Activated T-helper 2 cell treated with anti-CD3 and anti-CD28 coated beads, Interferon-gamma antibody, Interleukin-2, Interleukin-4, amounts not matched to agents 10 μg/mL and 5 μg/mL and 100 μg/mL, durations not matched to agents 14 hours and 24 hours and 36 hours (primary cell): ENCODE results near the gene PARP12. TPM values are rescaled to one million over a fixed set of nuclear protein-coding genes. Genes with fewer than 3 reads are reported as not detected.

Source experiments
- DNase-seq: peaks from one replicate; pipeline ENCODE4 v3.0.0; 2021; ENCODE audit warnings: low spot score
- H3K27ac Mint-ChIP-seq: one replicate; pipeline ENCODE4 v1.8.0; 2021; ENCODE audit warnings: mixed read lengths
- H3K27me3 Mint-ChIP-seq: one replicate; pipeline ENCODE4 v1.8.0; 2021; ENCODE audit warnings: low read depth, mixed read lengths
- H3K36me3 Mint-ChIP-seq: one replicate; pipeline ENCODE4 v1.8.0; 2021; ENCODE audit warnings: low read depth, mixed read lengths
- H3K4me1 Mint-ChIP-seq: one replicate; pipeline ENCODE4 v1.8.0; 2021; ENCODE audit warnings: low read depth, mixed read lengths
- H3K4me3 Mint-ChIP-seq: one replicate; pipeline ENCODE4 v1.8.0; 2021; ENCODE audit warnings: low read depth, mild to moderate bottlenecking, moderate library complexity, mixed read lengths
- H3K9me3 Mint-ChIP-seq: one replicate; pipeline ENCODE4 v1.8.0; 2021; ENCODE audit warnings: mixed read lengths
- intact Hi-C: fragments of 100-400 bp; cut with micrococcal nuclease; formaldehyde crosslinking; loops from one replicate; pipeline ENCODE4 v1.15.1; 2023
- total RNA-seq: library from RNA; stranded (reverse); gene quantifications from 2 replicates; pipeline ENCODE4 v1.2.3, GENCODE V29; 2022

PARP12 gene
- total RNA-seq, 1 donor from 2014 or later: 23.6 TPM

DNA sequence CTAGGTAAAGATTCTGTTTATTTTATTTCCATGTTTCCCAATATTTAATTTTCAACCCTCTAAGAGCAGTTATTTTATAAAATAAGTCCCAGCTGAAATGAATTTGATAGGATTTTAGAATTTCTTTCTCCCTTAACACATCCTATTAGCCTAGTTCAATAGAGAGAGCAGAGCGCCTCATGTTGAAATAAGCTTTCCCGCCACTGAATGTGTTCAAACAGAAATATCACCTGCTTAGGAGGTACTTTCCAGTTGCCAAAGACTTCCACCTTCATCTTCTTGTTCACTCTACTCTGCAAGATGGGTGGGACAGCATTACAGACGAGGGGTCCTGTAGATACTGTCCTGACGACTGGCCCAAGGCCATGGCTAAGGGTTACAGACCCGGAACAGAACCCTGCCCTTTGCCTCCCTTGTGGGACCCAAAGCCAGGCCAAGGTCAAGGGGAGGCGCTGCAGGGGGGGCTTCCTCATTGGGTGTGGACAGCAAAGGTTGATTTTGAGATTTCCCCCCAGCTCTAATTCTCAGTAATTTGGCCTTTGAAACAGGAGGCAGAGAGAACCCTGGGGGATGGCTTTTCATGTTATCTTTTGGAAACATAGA, 62.0 kb downstream of the PARP12 start:
- Mint-ChIP-seq H3K27ac (no peak overlapping the region), H3K27me3 (peaks cover 1% of the 10 kb centered on the region), H3K4me1 (no peaks in the 10 kb centered on the region), H3K4me3 (no peak overlapping the region), H3K36me3 (no peaks in the 10 kb centered on the region), H3K9me3 (no peaks in the 10 kb centered on the region)
- intact Hi-C loops: loop anchor here (10.0 kb wide), 1 partner anchor 566 kb away; no protein-coding TSS in a partner anchor
- no peak for DNase-seq

DNA sequence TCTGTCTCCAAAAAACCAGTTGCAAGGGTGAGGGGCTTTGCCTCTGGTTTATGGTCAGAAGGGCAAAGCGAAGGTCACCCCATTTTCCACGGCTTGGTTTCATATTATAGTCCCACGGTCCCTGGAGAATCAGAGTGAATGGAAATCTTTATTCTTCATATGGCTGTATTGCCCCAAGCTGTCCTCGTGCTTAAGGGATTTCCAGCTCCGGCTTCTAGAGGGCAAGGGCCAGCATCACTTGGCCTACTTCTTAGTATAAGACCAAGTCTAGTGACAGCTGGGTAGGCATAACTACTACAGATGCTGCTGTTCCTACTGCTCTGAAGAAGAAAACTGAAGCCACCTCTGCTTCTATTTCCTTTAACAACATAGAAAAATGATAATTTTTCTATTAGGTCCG, 63.2 kb downstream of the PARP12 start:
- no peaks in the 10 kb centered on the region for H3K4me1 Mint-ChIP-seq
- no peak for DNase-seq
- H3K36me3 Mint-ChIP-seq: no peaks in the 10 kb centered on the region
- no peaks in the 10 kb centered on the region for H3K9me3 Mint-ChIP-seq
- H3K27me3 Mint-ChIP-seq: peaks cover 1% of the 10 kb centered on the region
- no peak overlapping the region for H3K27ac Mint-ChIP-seq
- intact Hi-C loops: no loop called here
- no peak overlapping the region for H3K4me3 Mint-ChIP-seq

DNA sequence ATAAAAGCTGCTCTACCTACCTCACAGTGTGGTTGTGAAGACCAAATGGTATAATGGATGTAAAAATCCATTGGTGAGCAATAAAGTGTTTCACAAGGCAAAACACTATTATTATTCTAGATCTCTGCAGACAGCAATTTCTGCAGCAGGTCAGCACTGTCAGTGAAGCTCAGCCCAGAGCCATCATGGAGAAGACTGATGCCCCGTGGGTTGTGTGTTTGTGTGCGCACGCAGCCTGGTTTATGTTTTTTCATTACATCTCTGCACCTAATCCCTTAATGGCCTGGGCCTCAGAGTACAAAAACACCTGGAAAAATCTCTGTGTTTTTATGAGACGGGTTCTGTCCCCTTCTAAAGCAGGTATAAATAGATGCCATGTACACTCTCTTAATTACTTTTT, 64.2 kb downstream of the PARP12 start:
- no peaks in the 10 kb centered on the region for H3K36me3 Mint-ChIP-seq
- no peak overlapping the region for H3K4me3 Mint-ChIP-seq
- peaks cover 1% of the 10 kb centered on the region for H3K27me3 Mint-ChIP-seq
- no peaks in the 10 kb centered on the region for H3K4me1 Mint-ChIP-seq
- no peak overlapping the region for H3K27ac Mint-ChIP-seq
- no peaks in the 10 kb centered on the region for H3K9me3 Mint-ChIP-seq
- DNase-seq: no peak
- intact Hi-C loops: no loop called here

DNA sequence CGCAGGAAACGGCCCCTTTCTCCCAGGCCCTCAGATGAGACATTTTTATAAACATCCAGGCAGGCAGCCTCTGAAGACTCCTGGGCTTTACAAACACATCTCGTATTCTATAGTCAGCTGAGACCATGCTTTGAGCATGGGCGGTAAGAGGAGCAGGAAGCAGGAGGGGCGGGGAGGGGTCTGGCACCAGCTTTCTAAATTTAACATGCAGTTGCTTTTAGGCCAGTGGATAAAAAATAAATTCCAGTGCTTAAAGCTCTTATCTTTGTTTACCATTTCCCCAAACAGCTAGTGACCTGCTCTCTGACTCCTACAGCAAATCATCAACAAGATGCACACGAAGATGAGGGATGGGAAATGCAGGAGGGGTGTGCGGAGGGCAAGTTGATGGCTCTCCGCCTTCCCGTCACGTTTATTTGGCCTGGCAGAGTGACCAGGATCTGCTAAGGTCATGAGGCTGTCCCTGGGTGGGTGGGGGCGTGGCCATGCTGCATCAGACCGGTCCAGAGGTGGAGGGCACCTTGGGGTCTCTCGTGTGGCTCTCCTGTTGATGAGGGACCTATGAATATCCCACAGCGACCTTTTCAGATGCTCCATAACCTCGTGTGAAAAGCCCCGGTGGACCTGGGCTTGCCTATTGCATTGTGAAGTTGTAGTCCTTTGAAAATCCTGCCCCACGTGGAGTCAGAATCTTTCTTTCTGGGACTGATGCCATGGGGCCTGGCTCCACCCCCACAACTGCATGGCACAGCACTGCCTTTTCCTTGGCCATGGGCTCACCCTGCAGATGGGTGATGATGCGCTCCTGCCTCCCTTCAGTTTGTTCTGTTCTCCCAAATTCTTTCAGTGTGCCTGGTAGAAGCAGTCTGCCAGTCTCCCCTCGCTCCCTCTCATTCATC, 67.5 kb downstream of the PARP12 start:
- Mint-ChIP-seq H3K9me3 (no peaks in the 10 kb centered on the region), H3K4me1 (no peaks in the 10 kb centered on the region), H3K27ac (no peak overlapping the region), H3K36me3 (no peaks in the 10 kb centered on the region), H3K4me3 (no peak overlapping the region), H3K27me3 (peaks cover 1% of the 10 kb centered on the region)
- intact Hi-C loops: no loop called here
- no peak for DNase-seq

DNA sequence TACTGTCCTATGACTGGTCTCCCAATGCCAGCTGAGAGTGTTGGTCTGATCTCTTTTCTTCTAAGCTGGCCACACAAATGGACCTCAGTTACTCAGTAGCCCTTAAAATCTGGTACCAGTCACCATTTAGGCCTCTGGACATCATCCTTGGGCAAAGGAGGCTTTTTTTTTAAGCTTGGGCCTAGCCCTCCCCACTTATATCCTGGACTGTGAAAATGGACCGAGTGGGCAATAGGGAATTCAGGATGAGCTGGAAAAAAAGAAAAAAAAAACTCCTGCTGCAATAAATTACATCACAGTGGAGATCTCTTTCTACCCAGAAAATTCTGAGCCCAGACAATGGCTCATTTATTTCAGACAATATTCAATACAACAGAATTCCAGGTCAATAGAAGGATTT, 68.4 kb downstream of the PARP12 start:
- H3K4me3 Mint-ChIP-seq: no peak overlapping the region
- intact Hi-C loops: no loop called here
- no peaks in the 10 kb centered on the region for H3K9me3 Mint-ChIP-seq
- H3K36me3 Mint-ChIP-seq: no peaks in the 10 kb centered on the region
- no peak for DNase-seq
- peaks cover 1% of the 10 kb centered on the region for H3K27me3 Mint-ChIP-seq
- H3K27ac Mint-ChIP-seq: no peak overlapping the region
- no peaks in the 10 kb centered on the region for H3K4me1 Mint-ChIP-seq

DNA sequence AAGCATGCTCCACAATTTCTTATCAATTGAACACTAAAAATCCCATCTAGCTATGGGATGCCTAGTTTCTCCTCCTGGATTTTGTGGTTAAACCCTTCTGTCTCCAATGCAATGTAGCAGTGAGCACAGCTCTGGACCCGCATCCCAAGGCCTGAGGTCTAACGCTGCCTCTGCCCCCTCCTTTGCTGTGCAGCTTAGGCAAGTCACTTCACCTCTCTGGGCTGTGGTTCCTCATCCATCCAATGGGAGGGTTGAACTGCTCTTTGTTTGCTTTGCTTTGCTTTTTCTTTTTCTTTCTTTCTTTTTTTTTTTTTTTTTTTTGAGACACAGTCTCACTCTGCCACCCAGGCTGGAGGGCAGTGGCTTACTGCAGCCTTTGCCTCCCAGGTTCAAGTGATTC, 69.2 kb downstream of the PARP12 start:
- Mint-ChIP-seq H3K36me3 (no peaks in the 10 kb centered on the region), H3K27me3 (peaks cover 1% of the 10 kb centered on the region), H3K4me3 (no peak overlapping the region), H3K4me1 (no peaks in the 10 kb centered on the region), H3K27ac (no peak overlapping the region), H3K9me3 (no peaks in the 10 kb centered on the region)
- DNase-seq: no peak
- intact Hi-C loops: no loop called here

DNA sequence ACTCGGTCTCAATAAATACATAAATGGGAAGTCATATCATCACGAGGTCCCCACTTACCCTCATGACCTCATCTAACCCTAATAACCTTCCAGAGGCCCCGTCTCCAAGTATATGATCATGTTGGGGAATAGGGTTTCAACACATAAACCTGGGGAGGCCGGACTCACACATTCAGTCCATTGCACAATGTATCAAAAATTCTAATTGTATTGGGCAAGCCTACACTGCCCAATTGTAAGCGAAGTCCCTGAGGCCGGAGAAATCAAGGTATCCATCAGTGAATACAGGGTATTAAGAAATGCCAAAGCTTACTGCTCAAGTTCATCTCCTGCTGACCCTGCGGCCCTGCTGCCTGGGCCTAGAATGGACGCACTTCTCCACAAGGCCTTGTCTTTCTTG, 69.6 kb downstream of the PARP12 start:
- Mint-ChIP-seq H3K9me3 (no peaks in the 10 kb centered on the region), H3K4me3 (no peak overlapping the region), H3K36me3 (no peaks in the 10 kb centered on the region), H3K27me3 (peaks cover 1% of the 10 kb centered on the region), H3K27ac (no peak overlapping the region), H3K4me1 (no peaks in the 10 kb centered on the region)
- no peak for DNase-seq
- intact Hi-C loops: no loop called here

DNA sequence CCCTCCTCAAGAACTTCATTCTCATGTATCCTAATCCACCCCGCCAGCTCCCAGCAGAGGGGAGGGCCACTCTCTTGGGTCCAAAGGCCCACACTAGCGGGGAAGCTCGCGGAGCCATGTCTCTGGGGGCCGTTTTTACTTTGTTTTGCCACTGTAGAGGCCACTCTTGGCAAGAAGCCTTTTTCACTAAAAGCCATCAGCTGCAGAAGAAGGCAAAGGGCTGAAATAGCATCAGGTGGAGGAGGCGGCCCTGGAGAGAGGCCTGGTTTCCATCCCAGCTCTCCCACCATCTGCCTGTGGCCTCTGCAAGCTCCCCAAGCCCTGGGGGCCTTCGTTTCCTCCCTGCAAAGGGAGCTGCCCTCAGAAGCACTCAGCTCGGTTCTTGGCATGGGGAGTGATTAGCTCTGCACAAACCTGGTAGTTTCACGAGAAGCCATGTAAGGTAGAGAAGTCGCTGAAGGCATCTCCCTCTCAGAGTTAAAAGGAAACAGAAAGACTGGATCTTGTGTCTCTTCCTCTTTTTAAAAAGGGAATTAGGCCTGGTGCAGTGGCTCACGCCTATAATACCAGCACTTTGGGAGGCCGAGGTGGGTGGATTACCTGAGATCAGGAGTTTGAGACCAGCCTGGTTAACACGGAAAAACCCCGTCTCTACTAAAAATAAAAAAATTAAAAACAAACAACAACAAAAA, 70.3 kb downstream of the PARP12 start:
- H3K9me3 Mint-ChIP-seq: no peaks in the 10 kb centered on the region
- DNase-seq: no peak
- peaks cover 1% of the 10 kb centered on the region for H3K27me3 Mint-ChIP-seq
- H3K36me3 Mint-ChIP-seq: no peaks in the 10 kb centered on the region
- H3K27ac Mint-ChIP-seq: no peak overlapping the region
- no peak overlapping the region for H3K4me3 Mint-ChIP-seq
- intact Hi-C loops: no loop called here
- no peaks in the 10 kb centered on the region for H3K4me1 Mint-ChIP-seq

DNA sequence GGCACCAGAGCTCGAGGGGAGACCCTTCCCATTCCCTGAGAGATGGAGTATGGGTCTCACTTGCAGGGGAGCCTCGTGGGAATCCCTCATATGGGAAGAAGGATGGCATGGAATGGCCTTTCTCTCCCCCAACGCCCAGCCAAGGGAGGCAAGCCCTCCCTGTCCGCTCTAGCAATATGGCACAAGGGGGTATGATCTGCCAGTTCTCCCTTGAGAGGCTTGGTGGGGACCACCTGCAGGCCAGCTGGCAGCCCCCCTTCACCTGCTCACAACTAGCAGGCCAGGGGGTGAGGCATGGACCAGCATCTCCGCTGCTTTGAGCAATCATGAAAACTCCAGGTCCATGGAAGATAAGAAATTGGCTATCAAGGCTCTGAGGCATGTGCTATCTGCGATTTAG, 70.8 kb downstream of the PARP12 start:
- DNase-seq: no peak
- H3K27ac Mint-ChIP-seq: no peak overlapping the region
- peaks cover 1% of the 10 kb centered on the region for H3K27me3 Mint-ChIP-seq
- H3K4me3 Mint-ChIP-seq: no peak overlapping the region
- H3K4me1 Mint-ChIP-seq: no peaks in the 10 kb centered on the region
- H3K9me3 Mint-ChIP-seq: no peaks in the 10 kb centered on the region
- no peaks in the 10 kb centered on the region for H3K36me3 Mint-ChIP-seq
- intact Hi-C loops: no loop called here

DNA sequence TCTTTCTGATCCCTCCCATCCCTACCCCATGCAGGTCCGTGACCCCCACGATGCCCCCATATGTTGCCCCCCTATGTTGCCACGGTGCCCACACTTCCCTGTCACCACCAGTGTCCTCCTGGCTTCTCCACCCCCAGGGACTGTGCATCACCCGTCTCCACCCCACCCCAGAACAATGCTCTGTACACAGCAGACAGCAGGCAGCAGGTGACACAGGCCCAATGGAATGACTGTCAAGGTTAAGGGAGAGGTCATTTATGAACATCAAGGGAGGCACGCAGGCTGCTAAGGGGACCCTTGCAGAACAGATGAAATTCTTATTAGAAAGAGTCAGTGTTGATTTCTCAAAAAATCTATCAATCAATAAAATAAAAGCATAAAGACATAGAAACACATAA, 71.5 kb downstream of the PARP12 start:
- H3K4me3 Mint-ChIP-seq: no peak overlapping the region
- no peaks in the 10 kb centered on the region for H3K4me1 Mint-ChIP-seq
- DNase-seq: no peak
- no peak overlapping the region for H3K27ac Mint-ChIP-seq
- H3K36me3 Mint-ChIP-seq: no peaks in the 10 kb centered on the region
- intact Hi-C loops: no loop called here
- peaks cover under 1% of the 10 kb centered on the region for H3K27me3 Mint-ChIP-seq
- no peaks in the 10 kb centered on the region for H3K9me3 Mint-ChIP-seq

DNA sequence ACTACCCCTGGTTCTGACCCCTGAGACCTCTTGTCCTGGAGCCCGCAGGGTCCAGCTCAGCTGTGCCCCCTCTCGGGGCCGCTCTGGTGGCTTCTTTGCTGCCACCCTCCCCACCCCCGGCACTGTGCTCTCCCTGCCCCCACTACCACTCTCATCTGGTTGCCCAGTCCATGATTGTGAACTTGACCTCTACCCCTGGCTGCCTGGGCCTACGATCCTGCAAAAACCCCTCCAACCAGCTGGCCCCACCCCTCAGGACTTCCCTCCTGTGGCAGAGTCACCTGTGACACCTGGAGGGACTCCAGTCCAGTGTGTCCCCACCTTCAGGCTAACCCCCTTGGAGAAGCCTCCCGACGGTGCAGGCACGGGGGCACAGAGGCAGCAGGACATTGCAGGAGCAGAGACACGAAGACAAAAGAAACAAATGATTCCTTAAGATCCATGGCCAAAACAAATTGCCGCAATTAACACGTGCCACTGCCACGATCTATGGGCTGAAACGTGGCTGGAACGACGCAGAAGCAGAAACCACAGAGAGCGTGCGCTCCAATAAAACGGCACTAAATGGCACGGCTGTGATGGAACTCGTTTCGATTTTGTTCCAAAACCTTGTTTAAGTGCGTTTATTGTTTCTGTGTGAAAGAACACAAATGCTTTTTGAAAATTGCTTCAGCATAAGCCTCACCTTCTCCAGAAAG, 72.0 kb downstream of the PARP12 start:
- no peak overlapping the region for H3K27ac Mint-ChIP-seq
- DNase-seq: no peak
- H3K27me3 Mint-ChIP-seq: no peaks in the 10 kb centered on the region
- no peaks in the 10 kb centered on the region for H3K4me1 Mint-ChIP-seq
- no peak overlapping the region for H3K4me3 Mint-ChIP-seq
- intact Hi-C loops: no loop called here
- no peaks in the 10 kb centered on the region for H3K9me3 Mint-ChIP-seq
- no peaks in the 10 kb centered on the region for H3K36me3 Mint-ChIP-seq

DNA sequence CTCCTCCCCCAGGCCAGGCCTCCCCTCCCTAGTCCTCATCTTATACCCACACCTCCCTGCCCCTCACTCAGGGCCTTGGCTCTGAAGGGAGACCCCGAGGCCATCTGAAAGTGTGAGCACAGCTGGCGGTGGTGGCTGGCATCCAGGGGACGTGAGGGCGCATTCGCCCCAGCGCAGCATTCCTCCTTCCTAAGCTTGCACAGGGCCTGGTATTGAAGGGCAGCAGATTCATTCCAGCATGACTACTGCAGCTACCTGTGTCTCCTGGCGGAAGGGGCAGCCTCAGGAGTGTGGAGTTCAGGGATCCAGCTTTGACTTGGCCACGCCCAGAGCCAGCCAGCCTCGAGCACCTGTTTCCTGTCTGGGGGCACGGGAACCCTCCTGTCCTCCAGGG, 72.6 kb downstream of the PARP12 start:
- Mint-ChIP-seq H3K4me1 (no peaks in the 10 kb centered on the region), H3K4me3 (no peak overlapping the region), H3K27ac (no peak overlapping the region), H3K36me3 (no peaks in the 10 kb centered on the region), H3K27me3 (peaks cover 2% of the 10 kb centered on the region), H3K9me3 (no peaks in the 10 kb centered on the region)
- intact Hi-C loops: no loop called here
- DNase-seq: no peak
